Activated CD4-positive, alpha-beta T cell treated with anti-CD3 and anti-CD28 coated beads, Interleukin-2, amount 50 U/mL, for 48 hours (primary cell): Measurements from ENCODE around the gene NHERF2.
"Not testable (repeated sequence)": the region's sequence is repeated elsewhere in the genome, so short reads cannot be mapped to it uniquely, and the experiment has no call there.

Experiments used
- DNase-seq, 2 experiments: peaks; one replicate each; pipeline ENCODE4 v3.0.0-alpha.2; 2020

NHERF2 gene

GRCh38 chr16:2028620-2029220 is 2.0 kb downstream of the NHERF2 start:
- DNase-seq, result no peak

GRCh38 chr16:2029350-2029749 is 2.6 kb downstream of the NHERF2 start:
- no peak for DNase-seq

- DNase-seq, result no peak
Measured at GRCh38 chr16:2030036-2030435, 3.3 kb downstream of the NHERF2 start.

GRCh38 chr16:2031081-2031577 is 4.4 kb downstream of the NHERF2 start:
- DNase-seq, result no peak

GRCh38 chr16:2032285-2033056 is 5.8 kb downstream of the NHERF2 start:
- DNase-seq, result no peak

- DNase-seq, result no peak
Measured at GRCh38 chr16:2033057-2033908, 6.6 kb downstream of the NHERF2 start.

- DNase-seq, result not testable (repeated sequence)
Measured at GRCh38 chr16:2033909-2034695, 7.4 kb downstream of the NHERF2 start.

- no peak for DNase-seq
Measured at GRCh38 chr16:2034696-2035430, 8.2 kb downstream of the NHERF2 start.

GRCh38 chr16:2035431-2036199 is 8.9 kb downstream of the NHERF2 start:
- no peak for DNase-seq

GRCh38 chr16:2036200-2036966 is 9.7 kb downstream of the NHERF2 start:
- no peak for DNase-seq

GRCh38 chr16:2037115-2037514 is 10.4 kb downstream of the NHERF2 start:
- DNase-seq, result no peak

GRCh38 chr16:2037647-2038381 is 11.1 kb downstream of the NHERF2 start:
- DNase-seq, result no peak

GRCh38 chr16:2038382-2039231 is 11.9 kb downstream of the NHERF2 start:
- no peak for DNase-seq

- no peak for DNase-seq
Measured at GRCh38 chr16:2039274-2040031, 12.8 kb downstream of the NHERF2 start.

GRCh38 chr16:2040041-2040786 is 13.5 kb downstream of the NHERF2 start:
- no peak for DNase-seq

- DNase-seq, result no peak
Measured at GRCh38 chr16:2040787-2041522, 14.3 kb downstream of the NHERF2 start.
